Body of pancreas (tissue), 4 donors: ENCODE measurements around the gene ZNF226. TPM values are rescaled to one million over a fixed set of nuclear protein-coding genes. Genes with fewer than 3 reads are reported as not detected.
"Not testable (repeated sequence)": the region's sequence is repeated elsewhere in the genome, so short reads cannot be mapped to it uniquely, and the experiment has no call there.

Experiments
- ATAC-seq: fragments of 150-250 bp; one replicate; pipeline ENCODE4 v1.9.1; 2016
- DNase-seq, 4 donors: peaks; one replicate each; pipeline ENCODE4 v3.0.0-alpha.2; 2019
- H3K27ac ChIP-seq, 4 donors: fragments of 200-600 bp; sonication (generic); 1 replicate in 3 of 4; 2 replicates in 1 of 4; pipeline versions ENCODE4 v1.5.1 to v1.6.1; 2016 to 2019; ENCODE audit warnings: mild to moderate bottlenecking in 1 of 4, mixed read lengths in 1 of 4, moderate library complexity in 1 of 4
- H3K27me3 ChIP-seq, 2 donors: fragments of 200-600 bp; sonication (generic); one replicate each; pipeline ENCODE4 v1.6.0; 2016; ENCODE audit warnings: mild to moderate bottlenecking in 1 of 2
- H3K36me3 ChIP-seq, 2 donors: fragments of 200-600 bp; sonication (generic); replicated peaks in 1 of 2; 2 replicates each; pipeline ENCODE4 v1.5.1; 2016; ENCODE audit warnings: low read depth in 2 of 2; ENCODE audit not compliant: insufficient read depth in 1 of 2
- H3K4me1 ChIP-seq: fragments of 200-600 bp; sonication (generic); one replicate; pipeline ENCODE4 v1.6.0; 2016
- H3K4me3 ChIP-seq, 2 donors: fragments of 200-600 bp; sonication (generic); 1 replicate in 1 of 2; 2 replicates in 1 of 2; pipeline ENCODE4 v1.5.1; 2016 to 2019
- H3K9me3 ChIP-seq, 3 donors: fragments of 200-600 bp; sonication (generic); 1 replicate in 2 of 3; 2 replicates in 1 of 3; pipeline ENCODE4 v1.5.1; 2016
- CTCF ChIP-seq, 7 experiments: fragments of 450-650 bp in 4 of 7; fragments of 200-600 bp in 3 of 7; sonication (generic) in 3 of 7; IDR thresholded peaks; one replicate each; pipeline ENCODE4 v1.5.1; 2016 to 2019; ENCODE audit warnings: antibody characterized with exemption in 7 of 7
- POLR2A ChIP-seq, 3 donors: fragments of 450-650 bp; IDR thresholded peaks; one replicate each; pipeline ENCODE4 v1.6.1; 2016; ENCODE audit warnings: antibody characterized with exemption in 3 of 3, mild to moderate bottlenecking in 2 of 3
- WGBS, 2 donors: methylation state at CpG; one replicate each; pipeline ENCODE4 v1.1.5; 2017; 5-methylcytosine and 5-hydroxymethylcytosine counted together
- intact Hi-C: fragments of 100-400 bp; cut with DNase I; formaldehyde crosslinking; loops from one replicate; pipeline ENCODE4 v1.15.1; 2023
- total RNA-seq, 2 donors: library from RNA; depleted of rRNA; stranded (reverse); fragments of >200 nt; gene quantifications; one replicate each; pipeline ENCODE4 v1.1.0, GENCODE V29; 2016

ZNF226 gene
- 10 to 100 TPM in 1 of 2 donors, 1 to 10 TPM in 1; 4.6 to 13.5 TPM for total RNA-seq

GRCh38 chr19:44164673-44165512 is at the start of gene ZNF226:
Gene ZNF226 (plus strand): TSS chr19:44165100. CDS start chr19:44170081, 4,981 bp downstream.
- Histone ChIP-seq H3K4me3 (peak within 1 kb of the TSS; percentile 46 to 78), H3K9me3 (peaks cover 0 to 16% (median 2%) of the 10 kb centered on the region in 3 donors), H3K27ac (peak within 1 kb of the TSS; percentile 20 to 81 (median 60)), H3K4me1 (peaks cover 13% of the 10 kb centered on the region), H3K27me3 (no peaks in the 10 kb centered on the region), H3K36me3 (peaks cover 4 to 7% of the 10 kb centered on the region in 2 donors)
- WGBS, 2 donors, result 0% methylated on average over 23 to 32 of the region's 32 CpGs
- DNase-seq (peak; percentile 91 to 98 (median 95)), ATAC-seq (peak; percentile 99)
- intact Hi-C loops, result loop anchor here (10.0 kb wide), 1 partner anchor 50 kb away; the partner anchor contains the start of gene ZNF225
- TF ChIP-seq POLR2A (IDR thresholded peaks at IDR 0.05), result peak in 2 of 3 donors; percentile 42 to 53
- peak in 1 of 7 experiments; percentile 6 for TF ChIP-seq CTCF (IDR thresholded peaks at IDR 0.05)

GRCh38 chr19:44121162-44121561 is 43.7 kb upstream of the ZNF226 start:
- H3K27me3 ChIP-seq, H3K27ac ChIP-seq, DNase-seq, intact Hi-C loops, H3K4me3 ChIP-seq, H3K4me1 ChIP-seq, ATAC-seq: not testable (repeated sequence)
- WGBS, 2 donors, result 85 to 88% methylated on average over 4 of the region's 4 CpGs
- Histone ChIP-seq H3K9me3 (peaks cover 0 to 20% (median 0%) of the 10 kb centered on the region in 3 donors), H3K36me3 (peaks cover 18 to 20% of the 10 kb centered on the region in 2 donors)

- no peak overlapping the region for H3K27ac ChIP-seq
- H3K4me3 ChIP-seq, result no peak overlapping the region
- 91 to 92% methylated on average over 5 of the region's 5 CpGs for WGBS, 2 donors
- intact Hi-C loops, result no loop called here
- H3K9me3 ChIP-seq, result peaks cover 0 to 29% (median 0%) of the 10 kb centered on the region in 3 donors
- H3K4me1 ChIP-seq, result no peaks in the 10 kb centered on the region
- no peaks in the 10 kb centered on the region for H3K27me3 ChIP-seq
- ATAC-seq (no peak), DNase-seq (no peak)
- no peak for TF ChIP-seq POLR2A (IDR thresholded peaks at IDR 0.05)
- TF ChIP-seq CTCF (IDR thresholded peaks at IDR 0.05), result no peak
- peaks cover 0 to 7% of the 10 kb centered on the region in 2 donors for H3K36me3 ChIP-seq
Observed at GRCh38 chr19:44131955-44132354, 32.9 kb upstream of the ZNF226 start.

GRCh38 chr19:44141191-44142058 is 23.5 kb upstream of the ZNF226 start, which contains the start of gene ZNF234:
Gene ZNF234 (plus strand): TSS chr19:44141554. CDS start chr19:44144633, 3,079 bp downstream.
- H3K4me1 ChIP-seq, result peaks cover 11% of the 10 kb centered on the region
- intact Hi-C loops, result no loop called here
- no peaks in the 10 kb centered on the region for H3K9me3 ChIP-seq
- DNase-seq (peak; percentile 71 to 87 (median 82)), ATAC-seq (peak; percentile 91)
- H3K27me3 ChIP-seq, result no peaks in the 10 kb centered on the region
- H3K36me3 ChIP-seq, result peaks cover 0 to 2% of the 10 kb centered on the region in 2 donors
- TF ChIP-seq POLR2A (IDR thresholded peaks at IDR 0.05), result peak in 2 of 3 donors; percentile 41 to 50
- TF ChIP-seq CTCF (IDR thresholded peaks at IDR 0.05), result no peak
- WGBS, 2 donors, result 0% methylated on average over 13 to 52 of the region's 52 CpGs
- peak within 1 kb of the TSS in 3 of 4 donors; percentile 64 to 70 (median 68) for H3K27ac ChIP-seq
- peak within 1 kb of the TSS; percentile 51 to 91 for H3K4me3 ChIP-seq
